Fibroblast of the aortic adventitia (primary cell): ENCODE data around the gene TADA2B. TPM values are rescaled to one million over a fixed set of nuclear protein-coding genes. Genes with fewer than 3 reads are reported as not detected.
"Not testable (repeated sequence)": the region's sequence is repeated elsewhere in the genome, so short reads cannot be mapped to it uniquely, and the experiment has no call there.

Experiments used
- DNase-seq: peaks from one replicate; pipeline ENCODE4 v3.0.0-alpha.2; 2010; ENCODE audit warnings: low read depth
- H3K4me3 ChIP-seq: 2 replicates; pipeline ENCODE4 v1.5.1; 2011; ENCODE audit warnings: low read depth, mild to moderate bottlenecking, control low read depth, low read length, moderate library complexity
- total RNA-seq: library from RNA; depleted of rRNA; stranded (reverse); fragments of >200 nt; gene quantifications from 2 replicates; pipeline ENCODE4 v1.2.3, GENCODE V29; 2012; ENCODE audit warnings: low replicate concordance
- TF ChIP-seq, protein P1 (sequence below): IDR thresholded peaks from 2 replicates; pipeline ENCODE4 v1.5.1; 2011; ENCODE audit warnings: mild to moderate bottlenecking, low read length, control low read depth, inconsistent platforms; ENCODE audit not compliant: insufficient read depth

The TADA2B gene
- total RNA-seq, 1 donor, result 11.5 TPM

DNA sequence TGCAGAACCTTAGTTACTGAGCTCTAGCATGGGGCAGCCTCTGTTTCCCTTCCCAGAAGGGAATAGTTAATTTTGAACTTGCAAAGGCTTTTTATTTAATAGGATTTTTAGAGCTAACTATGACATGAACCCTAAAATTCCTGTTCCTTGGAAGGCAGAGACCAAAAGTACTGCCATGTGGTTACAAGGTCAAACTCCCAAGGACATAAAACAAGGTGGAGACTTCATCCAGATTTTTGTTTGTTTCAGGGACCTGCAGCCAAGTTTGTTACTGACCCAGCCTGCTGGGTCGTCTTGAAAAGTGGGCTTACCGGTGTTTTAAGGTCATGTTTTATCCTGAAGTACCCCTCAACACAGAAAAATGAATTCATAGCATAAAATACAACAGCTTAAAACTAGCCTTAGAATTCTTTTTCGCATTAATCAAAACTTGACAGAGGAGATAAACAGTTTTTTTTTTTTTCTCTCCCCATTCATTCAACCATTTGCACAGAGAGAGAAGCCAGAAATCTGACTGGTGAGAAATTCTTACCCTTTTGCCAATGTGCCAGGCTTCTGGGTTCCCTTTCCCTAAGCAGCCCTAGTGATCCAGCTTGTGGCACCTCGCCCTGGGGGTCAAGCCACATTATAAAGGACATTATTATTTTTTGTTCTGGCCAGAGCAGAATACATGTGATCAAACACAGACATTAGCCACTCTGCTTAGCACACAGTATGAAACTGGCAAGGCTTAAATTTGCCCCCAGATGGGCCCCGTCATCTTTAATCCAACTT lies 46.2 kb downstream of the TADA2B start:
- TF ChIP-seq, protein P1, sequence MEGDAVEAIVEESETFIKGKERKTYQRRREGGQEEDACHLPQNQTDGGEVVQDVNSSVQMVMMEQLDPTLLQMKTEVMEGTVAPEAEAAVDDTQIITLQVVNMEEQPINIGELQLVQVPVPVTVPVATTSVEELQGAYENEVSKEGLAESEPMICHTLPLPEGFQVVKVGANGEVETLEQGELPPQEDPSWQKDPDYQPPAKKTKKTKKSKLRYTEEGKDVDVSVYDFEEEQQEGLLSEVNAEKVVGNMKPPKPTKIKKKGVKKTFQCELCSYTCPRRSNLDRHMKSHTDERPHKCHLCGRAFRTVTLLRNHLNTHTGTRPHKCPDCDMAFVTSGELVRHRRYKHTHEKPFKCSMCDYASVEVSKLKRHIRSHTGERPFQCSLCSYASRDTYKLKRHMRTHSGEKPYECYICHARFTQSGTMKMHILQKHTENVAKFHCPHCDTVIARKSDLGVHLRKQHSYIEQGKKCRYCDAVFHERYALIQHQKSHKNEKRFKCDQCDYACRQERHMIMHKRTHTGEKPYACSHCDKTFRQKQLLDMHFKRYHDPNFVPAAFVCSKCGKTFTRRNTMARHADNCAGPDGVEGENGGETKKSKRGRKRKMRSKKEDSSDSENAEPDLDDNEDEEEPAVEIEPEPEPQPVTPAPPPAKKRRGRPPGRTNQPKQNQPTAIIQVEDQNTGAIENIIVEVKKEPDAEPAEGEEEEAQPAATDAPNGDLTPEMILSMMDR, result no peak
- no peak overlapping the region for H3K4me3 ChIP-seq
- DNase-seq, result peak; percentile 25

DNA sequence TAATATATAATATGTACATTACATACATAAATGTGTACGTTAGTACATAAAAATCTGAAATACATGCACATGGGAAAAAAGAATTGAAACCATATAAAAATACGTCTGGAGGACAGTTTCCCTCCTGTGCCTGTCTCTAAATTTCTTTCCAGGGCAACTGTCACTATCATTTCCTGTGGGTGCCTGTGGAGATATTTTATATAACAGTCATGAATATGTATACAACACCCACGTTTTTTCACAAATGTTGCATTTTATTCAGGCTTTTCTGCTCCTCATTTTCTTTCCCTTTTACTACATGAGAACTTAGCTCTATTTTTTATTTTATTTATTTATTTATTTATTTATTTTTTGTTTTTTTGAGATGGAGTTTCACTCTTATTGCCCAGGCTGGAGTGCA lies 48.9 kb downstream of the TADA2B start:
- no peak for DNase-seq
- no peak overlapping the region for H3K4me3 ChIP-seq
- TF ChIP-seq, protein P1, result no peak

GRCh38 chr4:7094916-7095315 lies 51.7 kb downstream of the TADA2B start:
- no peak overlapping the region for H3K4me3 ChIP-seq
- TF ChIP-seq, protein P1, result no peak
- peak; percentile 16 for DNase-seq

DNA sequence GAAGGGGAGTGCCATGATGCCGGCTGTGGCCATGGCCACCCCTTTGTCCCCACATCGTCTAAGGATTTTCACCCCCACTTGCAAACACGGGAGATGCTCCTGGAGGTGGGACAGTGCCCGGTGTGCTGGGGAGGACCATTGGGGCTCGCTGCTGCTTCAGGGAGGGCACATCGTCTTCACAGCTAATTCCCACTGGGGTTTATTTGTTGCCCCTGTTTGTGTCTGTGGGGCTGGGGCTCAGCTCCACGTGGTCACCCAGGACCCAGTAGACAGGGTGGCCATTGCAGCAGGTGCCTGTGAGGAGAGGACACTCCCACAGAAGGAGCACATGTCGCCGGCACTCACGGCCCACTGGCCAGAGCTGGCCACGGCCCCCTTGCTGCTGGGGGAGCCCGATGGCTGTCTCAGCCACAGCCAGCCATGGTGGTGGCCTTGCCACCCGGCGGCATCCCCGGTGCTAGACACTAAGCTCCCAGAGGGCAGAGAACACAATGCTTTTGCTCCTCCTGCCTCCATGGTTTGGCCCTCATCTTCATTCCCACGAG lies 52.5 kb downstream of the TADA2B start:
- TF ChIP-seq, protein P1, result no peak
- DNase-seq, result no peak
- no peak overlapping the region for H3K4me3 ChIP-seq

DNA sequence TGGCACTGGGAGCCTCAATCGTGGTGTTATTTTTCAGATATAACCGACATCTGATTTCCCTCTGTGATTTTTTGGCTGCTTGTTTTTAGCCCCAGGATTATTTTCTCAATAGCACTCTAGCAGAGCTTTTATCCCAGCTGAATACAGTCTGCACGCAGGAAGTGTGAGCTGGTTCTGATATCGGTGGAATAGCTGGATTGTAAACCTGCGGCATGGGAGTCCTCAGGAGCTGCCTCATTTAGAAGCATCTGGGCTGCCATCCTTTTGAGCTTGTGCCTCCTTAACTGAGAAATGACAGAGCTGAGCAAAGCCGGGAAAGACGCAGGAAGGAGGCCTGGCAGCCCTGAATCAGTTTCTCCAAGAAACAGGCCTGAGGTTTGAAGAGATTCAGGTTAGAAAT lies 53.1 kb downstream of the TADA2B start:
- TF ChIP-seq, protein P1, result no peak
- no peak for DNase-seq
- H3K4me3 ChIP-seq, result no peak overlapping the region

- DNase-seq, result peak; percentile 59
- TF ChIP-seq, protein P1, result peak; percentile 81
- H3K4me3 ChIP-seq, result peak overlapping the region; percentile 26
Measured at GRCh38 chr4:7101692-7102515, 58.7 kb downstream of the TADA2B start.

DNA sequence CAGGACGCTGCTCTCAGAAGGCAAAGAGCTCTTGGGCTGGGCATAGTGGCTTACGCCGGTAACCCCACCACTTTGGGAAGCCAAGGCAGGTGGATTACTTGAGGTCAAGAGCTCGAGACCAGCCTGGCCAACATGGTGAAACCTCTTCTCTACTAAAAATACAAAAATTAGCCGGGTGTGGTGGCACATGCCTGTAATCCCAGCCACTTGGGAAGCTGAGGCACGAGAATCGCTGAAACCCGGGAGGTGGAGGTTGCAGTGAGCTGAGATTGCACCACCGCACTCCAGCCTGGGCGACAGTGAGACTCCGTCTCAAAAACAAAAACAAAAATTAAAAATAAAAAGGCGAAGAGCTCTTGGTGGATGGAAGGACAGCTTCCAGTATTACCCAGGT lies 59.3 kb downstream of the TADA2B start:
- H3K4me3 ChIP-seq, result peak overlapping the region; percentile 70
- not testable (repeated sequence) for DNase-seq
